HG02885 (cell line): ENCODE data around the gene TMEM205.
"Not testable (repeated sequence)": the region's sequence is repeated elsewhere in the genome, so short reads cannot be mapped to it uniquely, and the experiment has no call there.

ENCODE experiments used
- ATAC-seq: cut with Tn5 transposase; IDR thresholded peaks from one replicate; pipeline ENCODE4 v1.9.1; 2021; ENCODE audit warnings: mild to moderate bottlenecking; ENCODE audit not compliant: unreplicated experiment, poor library complexity

TMEM205 gene

GRCh38 chr19:11340099-11340467 is 6.0 kb downstream of the TMEM205 start:
- ATAC-seq: not testable (repeated sequence)

- peak; percentile 69 for ATAC-seq
Measured at GRCh38 chr19:11339254-11340098, 6.6 kb downstream of the TMEM205 start, which contains the start of gene RAB3D. Gene RAB3D, minus strand, starts transcription at chr19:11339657. Its CDS starts 2,258 bp downstream, at chr19:11337399.

GRCh38 chr19:11338569-11339253 is 7.4 kb downstream of the TMEM205 start:
- no peak for ATAC-seq

GRCh38 chr19:11338121-11338520 is 7.9 kb downstream of the TMEM205 start:
- no peak for ATAC-seq

GRCh38 chr19:11337080-11337479 is 9.0 kb downstream of the TMEM205 start:
- no peak for ATAC-seq

GRCh38 chr19:11335449-11336146 is 10.5 kb downstream of the TMEM205 start:
- no peak for ATAC-seq

GRCh38 chr19:11333838-11334237 is 12.2 kb downstream of the TMEM205 start:
- ATAC-seq: not testable (repeated sequence)

- ATAC-seq: no peak
Measured at GRCh38 chr19:11332822-11333221, 13.2 kb downstream of the TMEM205 start.

- ATAC-seq: no peak
Measured at GRCh38 chr19:11331502-11331901, 14.6 kb downstream of the TMEM205 start.

- no peak for ATAC-seq
Measured at GRCh38 chr19:11330127-11330526, 15.9 kb downstream of the TMEM205 start.

GRCh38 chr19:11325544-11325943 is 20.5 kb downstream of the TMEM205 start:
- ATAC-seq: no peak

- no peak for ATAC-seq
Measured at GRCh38 chr19:11324748-11325389, 21.2 kb downstream of the TMEM205 start.

GRCh38 chr19:11324079-11324661 is 21.9 kb downstream of the TMEM205 start:
- ATAC-seq: no peak

GRCh38 chr19:11323601-11324078 is 22.4 kb downstream of the TMEM205 start:
- ATAC-seq: no peak

- no peak for ATAC-seq
Measured at GRCh38 chr19:11322269-11323024, 23.6 kb downstream of the TMEM205 start.

- no peak for ATAC-seq
Measured at GRCh38 chr19:11321191-11322126, 24.6 kb downstream of the TMEM205 start.

- ATAC-seq: not testable (repeated sequence)
Measured at GRCh38 chr19:11320278-11320995, 25.6 kb downstream of the TMEM205 start.

GRCh38 chr19:11306337-11306736 is 39.7 kb downstream of the TMEM205 start:
- no peak for ATAC-seq
